HG03558 (cell line): Measurements from ENCODE around the gene RERE.
"Not testable (repeated sequence)": the region's sequence is repeated elsewhere in the genome, so short reads cannot be mapped to it uniquely, and the experiment has no call there.

Source experiments
- ATAC-seq: cut with Tn5 transposase; IDR thresholded peaks from one replicate; pipeline ENCODE4 v1.9.1; 2021; ENCODE audit warnings: moderate number of reproducible peaks; ENCODE audit not compliant: unreplicated experiment; ENCODE audit errors: extremely low read depth

Gene RERE

GRCh38 chr1:8845104-8846097 lies 28.0 kb upstream of the RERE start:
- no peak for ATAC-seq

- ATAC-seq = no peak
These were observed 27.1 kb upstream of the RERE start for GRCh38 chr1:8844501-8845006.

- ATAC-seq = no peak
These were observed 24.0 kb upstream of the RERE start for GRCh38 chr1:8841395-8841794.

GRCh38 chr1:8839990-8840389 lies 22.6 kb upstream of the RERE start:
- ATAC-seq = no peak

- ATAC-seq = no peak
These were observed 18.7 kb upstream of the RERE start for GRCh38 chr1:8835941-8836643.

- ATAC-seq = no peak
These were observed 13.9 kb upstream of the RERE start for GRCh38 chr1:8831340-8831739.

- not testable (repeated sequence) for ATAC-seq
These were observed 13.3 kb upstream of the RERE start for GRCh38 chr1:8830732-8831131.

GRCh38 chr1:8825985-8826481 lies 8.6 kb upstream of the RERE start:
- ATAC-seq = no peak

- no peak for ATAC-seq
These were observed 5.8 kb upstream of the RERE start for GRCh38 chr1:8823295-8823664.

- no peak for ATAC-seq
These were observed 5.2 kb upstream of the RERE start for GRCh38 chr1:8822373-8823294.

GRCh38 chr1:8821084-8821483 lies 3.6 kb upstream of the RERE start:
- ATAC-seq = no peak

GRCh38 chr1:8818789-8819188 lies 1.3 kb upstream of the RERE start:
- ATAC-seq = not testable (repeated sequence)

- ATAC-seq = no peak
These were observed 910 bp upstream of the RERE start for GRCh38 chr1:8818325-8818775.

- no peak for ATAC-seq
These were observed 519 bp downstream of the RERE start for GRCh38 chr1:8816831-8817411.

GRCh38 chr1:8816264-8816663 lies 1.2 kb downstream of the RERE start:
- no peak for ATAC-seq

- ATAC-seq = no peak
These were observed 1.8 kb downstream of the RERE start for GRCh38 chr1:8815582-8816151.

- no peak for ATAC-seq
These were observed 2.6 kb downstream of the RERE start for GRCh38 chr1:8814865-8815264.

- ATAC-seq = no peak
These were observed 3.4 kb downstream of the RERE start for GRCh38 chr1:8813991-8814390.
